Activated T-cell treated with anti-CD3 and anti-CD28 coated beads, Interleukin-2, amount 50 U/mL, for 4 hours (primary cell): ENCODE results near the gene CCL5. TPM values are rescaled to one million over a fixed set of nuclear protein-coding genes. Genes with fewer than 3 reads are reported as not detected.
A peak's percentile ranks its signal among the peaks of the same experiment; 100 is the strongest.

Experiments used
- ATAC-seq, 2 donors: fragments of 200-7000 bp; cut with Tn5 transposase; one replicate each; pipeline ENCODE4 v1.10.0; 2021
- DNase-seq: peaks from one replicate; pipeline ENCODE4 v3.0.0-alpha.2; 2020
- H3K27me3 Mint-ChIP-seq: one replicate; pipeline ENCODE4 v1.8.0; 2021; ENCODE audit warnings: low read depth, mixed read lengths
- H3K36me3 Mint-ChIP-seq: one replicate; pipeline ENCODE4 v1.8.0; 2022; ENCODE audit warnings: mixed read lengths; ENCODE audit not compliant: insufficient read depth
- H3K4me1 Mint-ChIP-seq: one replicate; pipeline ENCODE4 v1.8.0; 2021; ENCODE audit warnings: low read depth, mixed read lengths
- H3K4me3 Mint-ChIP-seq: one replicate; pipeline ENCODE4 v1.8.0; 2021; ENCODE audit warnings: mild to moderate bottlenecking, moderate library complexity, mixed read lengths
- H3K9me3 Mint-ChIP-seq: one replicate; pipeline ENCODE4 v1.8.0; 2021; ENCODE audit warnings: mixed read lengths
- total RNA-seq, 3 donors: library from RNA; stranded (reverse); gene quantifications; one replicate each; pipeline ENCODE4 v1.2.1, GENCODE V29; 2021

Gene CCL5
- total RNA-seq, 3 donors from 2014 or later, result 19.9 to 72.3 (median 64.7) TPM

- no peaks in the 10 kb centered on the region for H3K36me3 Mint-ChIP-seq
- H3K4me3 Mint-ChIP-seq, result no peak overlapping the region
- H3K9me3 Mint-ChIP-seq, result no peaks in the 10 kb centered on the region
- DNase-seq (no peak), ATAC-seq (no peak)
- H3K4me1 Mint-ChIP-seq, result peaks cover 65% of the 10 kb centered on the region
- no peaks in the 10 kb centered on the region for H3K27me3 Mint-ChIP-seq
Observed at GRCh38 chr17:35891269-35891668, 11.1 kb upstream of the CCL5 start.

GRCh38 chr17:35890774-35891155 lies 10.6 kb upstream of the CCL5 start:
- ATAC-seq (peak in 1 of 2 donors; percentile 35), DNase-seq (peak; percentile 16)
- H3K9me3 Mint-ChIP-seq, result no peaks in the 10 kb centered on the region
- no peaks in the 10 kb centered on the region for H3K36me3 Mint-ChIP-seq
- peaks cover 61% of the 10 kb centered on the region for H3K4me1 Mint-ChIP-seq
- H3K27me3 Mint-ChIP-seq, result no peaks in the 10 kb centered on the region
- no peak overlapping the region for H3K4me3 Mint-ChIP-seq

GRCh38 chr17:35889818-35890773 lies 9.9 kb upstream of the CCL5 start:
- Mint-ChIP-seq H3K36me3 (no peaks in the 10 kb centered on the region), H3K4me1 (peaks cover 54% of the 10 kb centered on the region), H3K4me3 (no peak overlapping the region), H3K9me3 (no peaks in the 10 kb centered on the region), H3K27me3 (no peaks in the 10 kb centered on the region)
- DNase-seq (no peak), ATAC-seq (no peak)

- Mint-ChIP-seq H3K9me3 (no peaks in the 10 kb centered on the region), H3K36me3 (no peaks in the 10 kb centered on the region), H3K27me3 (no peaks in the 10 kb centered on the region), H3K4me1 (peaks cover 52% of the 10 kb centered on the region), H3K4me3 (no peak overlapping the region)
- DNase-seq, result no peak
- ATAC-seq, result peak; percentile 59 to 86
Observed at GRCh38 chr17:35889241-35889640, 9.1 kb upstream of the CCL5 start.

DNA sequence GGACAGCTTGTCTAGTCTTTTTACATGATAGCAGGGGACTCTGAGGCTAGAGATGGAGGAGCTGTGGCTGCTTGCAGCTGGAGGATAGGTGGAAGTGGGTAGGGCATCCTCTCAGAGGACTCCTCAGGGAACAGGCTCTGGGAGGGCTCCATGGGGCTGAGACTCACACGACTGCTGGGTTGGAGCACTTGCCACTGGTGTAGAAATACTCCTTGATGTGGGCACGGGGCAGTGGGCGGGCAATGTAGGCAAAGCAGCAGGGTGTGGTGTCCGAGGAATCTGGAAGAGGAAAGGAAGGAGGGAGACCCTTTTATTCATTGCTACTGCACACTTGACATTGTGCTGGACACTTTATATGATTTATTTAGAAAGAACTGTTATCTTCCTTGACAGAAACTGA lies 1.8 kb downstream of the CCL5 start:
- ATAC-seq (no peak), DNase-seq (peak; percentile 15)
- no peaks in the 10 kb centered on the region for H3K9me3 Mint-ChIP-seq
- peaks cover 1% of the 10 kb centered on the region for H3K27me3 Mint-ChIP-seq
- peaks cover 5% of the 10 kb centered on the region for H3K36me3 Mint-ChIP-seq
- peak overlapping the region; percentile 83 for H3K4me3 Mint-ChIP-seq
- peaks cover 40% of the 10 kb centered on the region for H3K4me1 Mint-ChIP-seq

DNA sequence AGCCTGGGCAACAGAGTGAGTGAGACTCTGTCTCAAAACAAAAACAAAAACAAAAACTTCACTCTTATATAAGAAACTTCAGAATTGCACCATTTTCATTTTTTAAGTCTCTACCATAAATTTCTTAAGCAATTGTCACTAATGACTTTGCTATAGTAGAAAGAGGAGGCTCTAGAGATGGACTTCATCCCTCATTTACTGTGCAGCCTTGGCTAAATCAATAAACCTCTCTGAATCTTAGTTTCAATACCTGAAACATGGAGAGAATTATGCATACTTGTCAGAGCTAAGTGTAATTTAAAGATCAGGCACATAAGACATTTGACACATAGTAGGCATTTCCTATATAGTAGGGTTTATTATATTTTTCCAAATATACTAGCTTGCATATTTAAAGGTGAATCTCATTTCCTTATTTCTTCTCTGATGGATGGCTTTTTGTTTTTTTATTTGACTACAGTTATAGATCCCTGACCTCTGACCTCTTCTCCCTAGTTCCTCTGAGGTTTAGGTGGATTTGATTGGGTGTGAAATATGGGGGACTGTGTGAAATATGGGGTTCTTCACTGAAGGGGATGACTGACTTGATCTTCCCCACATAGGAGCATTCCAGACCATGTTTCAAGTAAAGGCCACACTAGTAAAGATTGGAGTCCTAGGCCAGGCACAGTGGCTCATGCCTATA lies 2.7 kb downstream of the CCL5 start:
- ATAC-seq (no peak), DNase-seq (no peak)
- Mint-ChIP-seq H3K4me3 (peak overlapping the region; percentile 83), H3K27me3 (peaks cover 1% of the 10 kb centered on the region), H3K36me3 (peaks cover 5% of the 10 kb centered on the region), H3K9me3 (no peaks in the 10 kb centered on the region), H3K4me1 (peaks cover 42% of the 10 kb centered on the region)

GRCh38 chr17:35876534-35876933 lies 3.6 kb downstream of the CCL5 start:
- Mint-ChIP-seq H3K9me3 (no peaks in the 10 kb centered on the region), H3K27me3 (peaks cover 1% of the 10 kb centered on the region), H3K4me1 (peaks cover 46% of the 10 kb centered on the region), H3K36me3 (peaks cover 5% of the 10 kb centered on the region), H3K4me3 (peak overlapping the region; percentile 35)
- ATAC-seq (no peak), DNase-seq (no peak)

DNA sequence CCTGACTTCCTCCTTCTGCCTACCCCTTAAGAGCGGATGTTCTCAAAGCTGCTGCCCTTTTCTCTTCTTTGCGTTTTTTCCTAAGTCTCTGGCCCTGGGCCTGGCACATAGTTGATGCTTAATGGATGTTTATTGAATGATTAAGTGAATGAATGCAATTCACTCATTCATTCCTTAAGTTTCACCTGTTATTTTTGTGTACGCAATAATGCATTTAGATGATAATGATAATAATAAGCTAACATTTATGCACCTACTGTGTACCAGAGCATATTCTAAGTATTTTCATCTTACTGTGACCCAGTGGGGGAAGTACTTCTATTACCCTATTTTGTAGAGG lies 4.4 kb downstream of the CCL5 start:
- no peak for ATAC-seq
- DNase-seq, result no peak
- Mint-ChIP-seq H3K27me3 (peaks cover 1% of the 10 kb centered on the region), H3K36me3 (peaks cover 5% of the 10 kb centered on the region), H3K4me3 (peak overlapping the region; percentile 24), H3K4me1 (peaks cover 46% of the 10 kb centered on the region), H3K9me3 (no peaks in the 10 kb centered on the region)

DNA sequence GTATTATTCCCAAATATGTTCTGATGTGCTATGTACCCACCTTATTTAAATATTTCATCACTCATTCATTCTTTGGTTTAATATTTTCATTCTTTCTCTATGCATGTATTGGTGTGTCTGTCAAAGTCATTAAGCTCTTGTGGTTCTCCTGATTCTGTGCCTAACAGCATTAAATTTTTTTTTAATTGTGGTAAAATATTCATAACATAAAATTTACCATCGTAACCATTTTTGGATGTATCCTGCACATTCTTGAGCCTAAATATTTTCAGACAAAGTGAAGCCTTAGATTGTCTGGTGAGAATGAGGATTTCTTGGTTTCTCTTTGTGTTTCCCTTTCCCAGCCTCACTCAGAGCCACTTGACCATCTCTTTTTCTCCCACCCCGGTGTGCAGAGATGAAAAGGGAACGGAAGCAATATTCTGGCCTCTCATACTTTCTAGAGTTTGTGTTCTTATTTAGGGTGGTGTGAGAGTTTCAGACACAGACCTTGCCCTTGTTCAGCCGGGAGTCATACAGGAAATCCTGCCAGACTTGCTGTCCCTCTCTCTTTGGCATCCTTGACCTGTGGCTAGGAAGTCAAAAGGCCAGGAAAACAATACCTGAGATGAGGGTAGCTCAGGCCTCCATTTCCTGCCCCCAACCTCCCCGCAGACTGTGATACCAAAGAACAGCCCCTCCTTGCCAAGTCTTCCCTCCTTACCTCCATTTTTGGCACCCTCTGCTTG lies 4.9 kb downstream of the CCL5 start:
- Mint-ChIP-seq H3K4me3 (peak overlapping the region; percentile 24), H3K4me1 (peaks cover 40% of the 10 kb centered on the region), H3K36me3 (peaks cover 5% of the 10 kb centered on the region), H3K9me3 (no peaks in the 10 kb centered on the region), H3K27me3 (peaks cover 1% of the 10 kb centered on the region)
- ATAC-seq (no peak), DNase-seq (no peak)

DNA sequence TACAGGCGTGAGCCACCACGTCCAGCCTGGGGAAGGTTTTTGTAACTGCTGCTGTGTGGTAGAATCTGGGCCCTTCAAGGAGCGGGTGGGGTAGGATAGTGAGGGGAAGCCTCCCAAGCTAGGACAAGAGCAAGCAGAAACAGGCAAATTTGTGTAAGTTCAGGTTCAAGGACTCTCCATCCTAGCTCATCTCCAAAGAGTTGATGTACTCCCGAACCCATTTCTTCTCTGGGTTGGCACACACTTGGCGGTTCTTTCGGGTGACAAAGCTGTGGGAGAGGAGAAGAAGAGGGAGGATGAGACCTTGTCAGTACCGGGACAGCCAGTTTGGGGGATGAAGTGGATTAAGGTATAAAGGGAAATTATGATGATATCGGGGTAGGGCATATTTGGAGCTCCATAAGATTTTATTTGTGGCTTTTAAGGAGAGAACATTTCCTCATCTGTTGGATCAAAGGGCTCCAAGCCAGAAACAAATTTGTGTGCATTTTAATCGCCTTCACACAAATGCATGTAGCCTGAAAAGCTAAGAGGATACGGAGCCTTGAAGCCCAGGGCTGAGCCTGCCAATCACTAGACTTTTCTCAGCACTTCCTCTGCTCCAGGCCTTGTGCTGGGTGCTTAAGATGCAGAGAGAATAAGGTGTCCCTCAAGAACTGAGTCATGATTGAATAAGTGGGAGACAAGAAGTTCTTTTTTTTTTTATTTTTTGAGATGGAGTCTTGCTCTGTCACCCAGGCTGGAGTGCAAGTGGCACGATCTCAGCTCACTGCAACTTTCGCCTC lies 7.8 kb downstream of the CCL5 start:
- Mint-ChIP-seq H3K4me1 (peaks cover 27% of the 10 kb centered on the region), H3K4me3 (no peak overlapping the region), H3K9me3 (no peaks in the 10 kb centered on the region), H3K27me3 (no peaks in the 10 kb centered on the region), H3K36me3 (peaks cover 3% of the 10 kb centered on the region)
- ATAC-seq (no peak), DNase-seq (no peak)

DNA sequence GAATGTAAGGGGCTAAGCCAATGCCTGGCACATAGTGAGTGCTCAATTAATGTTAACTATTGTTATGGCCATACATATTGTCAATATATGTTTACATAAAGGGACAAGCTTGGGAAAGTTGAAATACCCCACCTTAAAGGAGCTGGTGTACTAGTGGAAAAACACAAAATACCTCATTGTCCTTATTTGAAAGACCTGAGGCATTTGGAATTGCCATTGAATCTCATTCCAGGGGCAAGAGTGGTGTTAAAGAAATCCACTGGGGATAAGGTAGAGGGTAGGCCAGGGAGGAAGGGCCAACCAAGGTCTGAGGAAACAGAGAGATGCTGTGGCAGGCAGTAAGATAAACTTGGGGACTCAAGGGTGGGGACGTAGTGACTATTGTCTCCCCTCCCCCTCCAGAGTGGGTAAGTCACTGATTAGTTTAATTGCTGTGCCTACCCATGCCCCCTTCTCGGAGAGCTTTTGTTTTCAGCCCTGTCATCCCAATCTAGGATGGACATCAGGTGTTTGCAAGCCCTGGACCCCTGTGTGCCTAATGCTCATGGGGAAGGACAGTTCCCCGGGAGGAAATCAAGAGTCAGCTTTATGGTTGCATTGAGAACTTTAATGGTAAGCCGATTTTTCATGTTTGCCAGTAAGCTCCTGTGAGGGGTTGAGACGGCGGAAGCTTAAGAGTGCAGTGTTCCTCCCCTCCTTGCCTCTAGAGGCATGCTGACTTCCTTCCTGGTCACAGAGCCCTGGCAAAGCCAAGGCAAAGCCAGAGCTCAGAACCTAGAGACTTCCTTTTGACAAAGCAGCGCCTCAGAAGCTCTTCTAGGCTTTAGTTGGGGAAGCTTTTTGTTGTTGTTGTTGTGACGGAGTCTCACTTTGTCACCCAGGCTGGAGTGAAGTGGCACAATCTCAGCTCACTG lies 9.0 kb downstream of the CCL5 start:
- H3K36me3 Mint-ChIP-seq, result no peaks in the 10 kb centered on the region
- H3K4me1 Mint-ChIP-seq, result peaks cover 21% of the 10 kb centered on the region
- no peak for DNase-seq
- no peaks in the 10 kb centered on the region for H3K9me3 Mint-ChIP-seq
- no peak overlapping the region for H3K4me3 Mint-ChIP-seq
- no peaks in the 10 kb centered on the region for H3K27me3 Mint-ChIP-seq
- peak; percentile 69 to 72 for ATAC-seq

GRCh38 chr17:35868737-35869136 lies 11.4 kb downstream of the CCL5 start, which contains the start of gene HEATR9:
HEATR9 (minus strand) TSS chr17:35868891; CDS start chr17:35868742, 149 bp downstream.
- ATAC-seq (no peak), DNase-seq (no peak)
- H3K9me3 Mint-ChIP-seq, result no peaks in the 10 kb centered on the region
- H3K4me3 Mint-ChIP-seq, result no peak within 1 kb of the TSS
- no peaks in the 10 kb centered on the region for H3K27me3 Mint-ChIP-seq
- peaks cover 3% of the 10 kb centered on the region for H3K36me3 Mint-ChIP-seq
- peaks cover 19% of the 10 kb centered on the region for H3K4me1 Mint-ChIP-seq

DNA sequence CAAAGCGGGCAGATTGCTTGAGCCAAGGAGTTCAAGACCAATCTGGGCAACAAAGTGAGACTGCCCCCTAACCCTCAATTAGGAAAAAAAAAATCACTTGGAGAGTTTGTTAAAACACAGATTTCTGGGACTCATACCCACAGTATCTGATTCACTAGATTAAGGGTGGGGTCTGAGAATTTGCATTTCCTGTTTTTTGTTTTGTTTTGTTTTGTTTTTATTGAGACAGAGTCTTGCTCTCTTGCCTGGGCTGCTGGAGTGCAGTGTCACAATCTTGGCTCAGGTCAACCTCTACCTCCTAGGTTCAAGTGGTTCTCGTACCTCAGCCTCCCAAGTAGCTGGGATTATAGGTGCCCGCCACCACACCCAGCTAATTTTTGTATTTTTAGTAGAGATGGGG lies 12.6 kb downstream of the CCL5 start:
- Mint-ChIP-seq H3K36me3 (peaks cover 3% of the 10 kb centered on the region), H3K4me1 (peaks cover 16% of the 10 kb centered on the region), H3K9me3 (no peaks in the 10 kb centered on the region), H3K27me3 (no peaks in the 10 kb centered on the region), H3K4me3 (no peak overlapping the region)
- ATAC-seq (no peak), DNase-seq (no peak)
